ENCODE data around the gene TCP11L2.
"Not testable (repeated sequence)": the region's sequence is repeated elsewhere in the genome, so short reads cannot be mapped to it uniquely, and the experiment has no call there.

TCP11L2 gene

GRCh38 chr12:106353175-106353574, 50.6 kb downstream of the TCP11L2 start:
- no peak for DNase-seq

GRCh38 chr12:106357549-106358395, 55.2 kb downstream of the TCP11L2 start, which contains the start of gene POLR3B:
Gene POLR3B (plus strand): TSS chr12:106357748. CDS start chr12:106357880, 132 bp downstream.
- peak; percentile 97 for DNase-seq

- peak; percentile 63 for DNase-seq
Measured at GRCh38 chr12:106358396-106359241, 56.1 kb downstream of the TCP11L2 start.

- no peak for DNase-seq
Measured at GRCh38 chr12:106359646-106360399, 57.3 kb downstream of the TCP11L2 start.

GRCh38 chr12:106360400-106360994, 58.0 kb downstream of the TCP11L2 start:
- no peak for DNase-seq

- no peak for DNase-seq
Measured at GRCh38 chr12:106362971-106363370, 60.4 kb downstream of the TCP11L2 start.

GRCh38 chr12:106364261-106364660, 61.7 kb downstream of the TCP11L2 start:
- DNase-seq = no peak

GRCh38 chr12:106369624-106370346, 67.3 kb downstream of the TCP11L2 start:
- no peak for DNase-seq

GRCh38 chr12:106378788-106379187, 76.3 kb downstream of the TCP11L2 start:
- DNase-seq = no peak

GRCh38 chr12:106380954-106381353, 78.4 kb downstream of the TCP11L2 start:
- DNase-seq = no peak

- DNase-seq = not testable (repeated sequence)
Measured at GRCh38 chr12:106381866-106382265, 79.3 kb downstream of the TCP11L2 start.

- DNase-seq = no peak
Measured at GRCh38 chr12:106386813-106387535, 84.4 kb downstream of the TCP11L2 start.

GRCh38 chr12:106387848-106388377, 85.4 kb downstream of the TCP11L2 start:
- DNase-seq = no peak

- no peak for DNase-seq
Measured at GRCh38 chr12:106389151-106389550, 86.6 kb downstream of the TCP11L2 start.

GRCh38 chr12:106392759-106393158, 90.2 kb downstream of the TCP11L2 start:
- no peak for DNase-seq

All from KG1 (cell line).